ENCODE data around the gene METTL27.
A peak's percentile ranks its signal among the peaks of the same experiment; 100 is the strongest.

METTL27 gene, protein sequence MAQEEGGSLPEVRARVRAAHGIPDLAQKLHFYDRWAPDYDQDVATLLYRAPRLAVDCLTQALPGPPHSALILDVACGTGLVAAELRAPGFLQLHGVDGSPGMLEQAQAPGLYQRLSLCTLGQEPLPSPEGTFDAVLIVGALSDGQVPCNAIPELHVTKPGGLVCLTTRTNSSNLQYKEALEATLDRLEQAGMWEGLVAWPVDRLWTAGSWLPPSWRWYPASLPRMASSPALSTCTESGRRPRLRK

GRCh38 chr7:73842067-73842976 is at the start of gene METTL27:
TSS of gene METTL27 (minus strand) at chr7:73842516. CDS start at chr7:73842140, 376 bp downstream.
- peak; percentile 97 for DNase-seq (ENCODE audit: extremely low spot score)
- POLR2A ChIA-PET: interaction anchor here (0.5 to 0.6 kb wide), 5 partner anchors 16 to 815 kb away, joined by 3 to 6 read pairs (median 3); partner anchors contain the start of gene GTF2I
- TF ChIP-seq, protein P1, sequence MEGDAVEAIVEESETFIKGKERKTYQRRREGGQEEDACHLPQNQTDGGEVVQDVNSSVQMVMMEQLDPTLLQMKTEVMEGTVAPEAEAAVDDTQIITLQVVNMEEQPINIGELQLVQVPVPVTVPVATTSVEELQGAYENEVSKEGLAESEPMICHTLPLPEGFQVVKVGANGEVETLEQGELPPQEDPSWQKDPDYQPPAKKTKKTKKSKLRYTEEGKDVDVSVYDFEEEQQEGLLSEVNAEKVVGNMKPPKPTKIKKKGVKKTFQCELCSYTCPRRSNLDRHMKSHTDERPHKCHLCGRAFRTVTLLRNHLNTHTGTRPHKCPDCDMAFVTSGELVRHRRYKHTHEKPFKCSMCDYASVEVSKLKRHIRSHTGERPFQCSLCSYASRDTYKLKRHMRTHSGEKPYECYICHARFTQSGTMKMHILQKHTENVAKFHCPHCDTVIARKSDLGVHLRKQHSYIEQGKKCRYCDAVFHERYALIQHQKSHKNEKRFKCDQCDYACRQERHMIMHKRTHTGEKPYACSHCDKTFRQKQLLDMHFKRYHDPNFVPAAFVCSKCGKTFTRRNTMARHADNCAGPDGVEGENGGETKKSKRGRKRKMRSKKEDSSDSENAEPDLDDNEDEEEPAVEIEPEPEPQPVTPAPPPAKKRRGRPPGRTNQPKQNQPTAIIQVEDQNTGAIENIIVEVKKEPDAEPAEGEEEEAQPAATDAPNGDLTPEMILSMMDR (IDR thresholded peaks at IDR 0.05; ENCODE audit: control extremely low read depth, extremely low read depth, low read depth, missing control alignments): no peak
- CTCF ChIA-PET: interaction anchor here (0.7 to 1.9 kb wide), 6 partner anchors 8 to 137 kb away, joined by 3 to 13 read pairs (median 4); no protein-coding TSS in a partner anchor

GRCh38 chr7:73891178-73891885 is 49.0 kb upstream of the METTL27 start:
- ChIA-PET CTCF (interaction anchor here (1.5 kb wide), 1 partner anchor 136 kb away, joined by 3 read pairs; no protein-coding TSS in a partner anchor), POLR2A (no interaction called here)
- no peak for DNase-seq (ENCODE audit: extremely low spot score)
- TF ChIP-seq, protein P1 (IDR thresholded peaks at IDR 0.05; ENCODE audit: control extremely low read depth, extremely low read depth, low read depth, missing control alignments): no peak

GRCh38 chr7:73890555-73891147 is 48.3 kb upstream of the METTL27 start:
- ChIA-PET POLR2A (no interaction called here), CTCF (interaction anchor here (1.5 kb wide), 1 partner anchor 137 kb away, joined by 3 read pairs; no protein-coding TSS in a partner anchor)
- TF ChIP-seq, protein P1 (IDR thresholded peaks at IDR 0.05; ENCODE audit: control extremely low read depth, extremely low read depth, low read depth, missing control alignments): no peak
- no peak for DNase-seq (ENCODE audit: extremely low spot score)

GRCh38 chr7:73888959-73889358 is 46.6 kb upstream of the METTL27 start:
- CTCF ChIA-PET: interaction anchor here (0.6 kb wide), 1 partner anchor 111 kb away, joined by 3 read pairs; no protein-coding TSS in a partner anchor
- POLR2A ChIA-PET: no interaction called here

DNA sequence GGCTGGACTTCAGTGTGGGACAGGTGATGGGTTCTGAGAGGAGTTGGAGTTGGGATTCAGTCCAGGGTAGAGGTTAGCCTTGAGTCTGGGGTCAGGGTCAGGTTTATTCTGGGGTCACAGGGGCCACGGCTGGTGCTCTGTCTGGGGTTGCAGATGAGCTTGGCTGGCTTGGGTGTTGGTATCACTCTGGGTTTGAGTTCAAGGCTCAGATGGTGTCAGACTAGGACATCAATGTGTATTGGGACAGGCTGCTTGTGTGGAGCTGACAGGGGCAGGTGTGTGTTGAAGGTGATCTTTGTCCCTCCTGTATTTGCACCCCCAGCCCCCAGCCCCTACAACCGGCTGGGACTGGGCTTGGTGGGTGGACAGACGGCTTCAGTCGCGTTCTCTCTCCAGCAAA is 45.4 kb upstream of the METTL27 start:
- ChIA-PET POLR2A (no interaction called here), CTCF (interaction anchor here (0.7 to 1.3 kb wide), 2 partner anchors 10 to 139 kb away, joined by 3 to 6 read pairs; no protein-coding TSS in a partner anchor)
- DNase-seq (ENCODE audit: extremely low spot score): no peak
- TF ChIP-seq, protein P1 (IDR thresholded peaks at IDR 0.05; ENCODE audit: control extremely low read depth, extremely low read depth, low read depth, missing control alignments): no peak

More at GRCh38 chr7:73888959-73889358, 46.6 kb upstream of the METTL27 start:
- TF ChIP-seq, protein P1 (IDR thresholded peaks at IDR 0.05; ENCODE audit: control extremely low read depth, extremely low read depth, low read depth, missing control alignments): no peak
- DNase-seq (ENCODE audit: extremely low spot score): no peak
